SK-N-SH (cell line): ENCODE results near the gene CFAP221. TPM values are rescaled to one million over a fixed set of nuclear protein-coding genes. Genes with fewer than 3 reads are reported as not detected.

Experiments used
- CTCF ChIA-PET: fragments of 300-600, 350-600 bp; formaldehyde crosslinking; extraction: SDS; loops from one replicate; lab custom pipeline; 2021; lab: Yijun Ruan, JAX
- POLR2A ChIA-PET: fragments of 350-600 bp; sonication (Branson Sonifier 250); formaldehyde crosslinking; extraction: SDS; loops from one replicate; lab custom pipeline; 2020; ENCODE audit warnings: antibody characterized with exemption, inconsistent platforms; lab: Yijun Ruan, JAX
- DNase-seq: peaks from one replicate; pipeline ENCODE4 v3.0.0; 2012
- H2AFZ ChIP-seq: fragments of 200-600 bp; sonication (generic); 2 replicates; pipeline ENCODE4 v1.8.1; 2016; ENCODE audit warnings: antibody characterized with exemption, mild to moderate bottlenecking, low read depth
- H3F3A ChIP-seq: fragments of 200-600 bp; sonication (generic); replicated peaks from 2 replicates; pipeline ENCODE3; 2016; ENCODE audit warnings: antibody characterized with exemption, mild to moderate bottlenecking; ENCODE audit not compliant: insufficient read depth
- H3K27ac ChIP-seq, 2 experiments: fragments of 200-500 bp in 1 of 2; fragments of 200-600 bp in 1 of 2; sonication (Bioruptor generic) in 1 of 2; sonication (generic), shearing (Covaris generic) in 1 of 2; 2 replicates each; pipeline versions ENCODE4 v1.5.1 to v1.6.1; 2014 to 2016; ENCODE audit warnings: low read depth in 2 of 2, inconsistent platforms in 1 of 2, low read length in 1 of 2, mild to moderate bottlenecking in 1 of 2, mixed read lengths in 1 of 2
- H3K27me3 ChIP-seq: fragments of 200-600 bp; sonication (generic), shearing (Covaris generic); 2 replicates; pipeline ENCODE4 v1.6.1; 2016; ENCODE audit warnings: mixed run types; ENCODE audit not compliant: insufficient read depth
- H3K36me3 ChIP-seq, 2 experiments: fragments of 200-500 bp in 1 of 2; fragments of 200-600 bp in 1 of 2; sonication (Bioruptor generic) in 1 of 2; sonication (generic) in 1 of 2; replicated peaks in 1 of 2; 2 replicates each; pipeline versions ENCODE3 to v1.5.1; 2014 to 2016; ENCODE audit warnings: low read length in 1 of 2, mild to moderate bottlenecking in 1 of 2; ENCODE audit not compliant: insufficient read depth in 2 of 2, control insufficient read depth in 1 of 2
- H3K4me1 ChIP-seq, 2 experiments: fragments of 200-500 bp in 1 of 2; fragments of 200-600 bp in 1 of 2; sonication (Bioruptor generic) in 1 of 2; sonication (generic), shearing (Covaris generic) in 1 of 2; 2 replicates each; pipeline versions ENCODE4 v1.5.1 to v1.6.1; 2014 to 2016; ENCODE audit warnings: low read depth in 1 of 2, low read length in 1 of 2, mixed run types in 1 of 2; ENCODE audit not compliant: insufficient read depth in 2 of 2, control insufficient read depth in 1 of 2
- H3K4me2 ChIP-seq: fragments of 200-600 bp; sonication (generic), shearing (Covaris generic); 2 replicates; pipeline ENCODE4 v1.6.1; 2017; ENCODE audit warnings: mixed run types
- H3K4me3 ChIP-seq, 2 experiments: fragments of 200-500 bp in 1 of 2; fragments of 200-600 bp in 1 of 2; sonication (Bioruptor generic) in 1 of 2; sonication (generic), shearing (Covaris generic) in 1 of 2; 2 replicates each; pipeline versions ENCODE4 v1.5.1 to v1.8.1; 2014 to 2016; ENCODE audit warnings: low read depth in 2 of 2, inconsistent platforms in 1 of 2, low read length in 1 of 2, mild to moderate bottlenecking in 1 of 2, mixed read lengths in 1 of 2, moderate library complexity in 1 of 2
- H3K79me2 ChIP-seq: fragments of 200-600 bp; sonication (generic); 2 replicates; pipeline ENCODE4 v1.8.1; 2017; ENCODE audit warnings: mild to moderate bottlenecking; ENCODE audit not compliant: insufficient read depth
- H3K9ac ChIP-seq: fragments of 200-600 bp; sonication (generic); 2 replicates; pipeline ENCODE4 v1.6.1; 2017; ENCODE audit warnings: mixed run types
- H3K9me2 ChIP-seq: fragments of 200-600 bp; sonication (generic); 2 replicates; pipeline ENCODE4 v1.6.1; 2017; ENCODE audit warnings: mixed run types
- H3K9me3 ChIP-seq: fragments of 200-600 bp; sonication (generic); 2 replicates; pipeline ENCODE4 v1.6.1; 2017; ENCODE audit warnings: mixed run types, mild to moderate bottlenecking, moderate library complexity
- H4K20me1 ChIP-seq: fragments of 200-600 bp; sonication (generic); 2 replicates; pipeline ENCODE4 v1.6.1; 2017; ENCODE audit warnings: mild to moderate bottlenecking, mixed run types; ENCODE audit not compliant: insufficient read depth
- CHD2 ChIP-seq: fragments of 150-350 bp; IDR thresholded peaks from 2 replicates; pipeline ENCODE4 v1.6.1; 2018; ENCODE audit warnings: low read length; ENCODE audit not compliant: partially characterized antibody
- IRF3 ChIP-seq: fragments of 150-350 bp; IDR thresholded peaks from 2 replicates; pipeline ENCODE4 v1.6.1; 2016; ENCODE audit warnings: mild to moderate bottlenecking, low read depth, low read length
- MXI1 ChIP-seq: IDR thresholded peaks from 2 replicates; pipeline ENCODE4 v1.6.1; 2012; ENCODE audit warnings: mild to moderate bottlenecking, low read depth, low read length, improper control_type of control experiment
- POLR2AphosphoS5 ChIP-seq: IDR thresholded peaks from 2 replicates; pipeline ENCODE4 v1.6.1; 2012; ENCODE audit warnings: low read depth, low read length
- TCF12 ChIP-seq: IDR thresholded peaks from 2 replicates; pipeline ENCODE4 v1.4.0; 2012
- TEAD4 ChIP-seq: IDR thresholded peaks from 2 replicates; pipeline ENCODE4 v1.4.0; 2012; ENCODE audit warnings: mild to moderate bottlenecking, borderline replicate concordance; ENCODE audit not compliant: insufficient read depth
- YY1 ChIP-seq: IDR thresholded peaks from 2 replicates; pipeline ENCODE4 v1.4.0; 2012; ENCODE audit warnings: low read depth, mild to moderate bottlenecking
- WGBS: methylation state at CpG from one replicate; pipeline ENCODE4 v1.1.6; 2017; ENCODE audit warnings: low lambda C conversion rate; 5-methylcytosine and 5-hydroxymethylcytosine counted together
- polyA plus RNA-seq, 3 experiments: library from polyadenylated mRNA; depleted of rRNA; stranded (reverse); fragments of >200 nt; gene quantifications; 2 replicates each; pipeline ENCODE4 v1.2.3, GENCODE V29; 2012
- TF ChIP-seq, protein P1 (sequence below): IDR thresholded peaks from 2 replicates; pipeline ENCODE4 v1.4.0; 2012; ENCODE audit warnings: low read depth, borderline replicate concordance

Gene CFAP221
- polyA plus RNA-seq, 1 of the 3 experiments (the other 2 are of a cell fraction): 0.12 TPM

DNA sequence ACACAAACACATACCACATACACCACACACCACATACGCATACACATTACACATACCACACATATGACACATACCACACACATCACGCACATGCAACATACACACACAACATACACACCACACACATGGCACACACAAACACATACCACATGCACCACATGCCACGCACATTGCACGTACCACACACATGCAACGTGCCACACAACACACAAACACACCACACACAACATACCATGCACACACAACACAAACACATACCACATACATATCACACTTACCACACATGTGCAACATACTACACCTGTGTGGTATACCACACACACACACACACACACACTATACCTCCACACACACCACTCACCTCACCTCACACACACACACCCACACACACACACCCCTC is 149.7 kb downstream of the CFAP221 start:
- no peaks in the 10 kb centered on the region for H4K20me1 ChIP-seq
- no peaks in the 10 kb centered on the region for H3K9me3 ChIP-seq
- H3K27me3 ChIP-seq: no peaks in the 10 kb centered on the region
- H3K4me3 ChIP-seq: no peak overlapping the region
- CTCF ChIA-PET: interaction anchor here (1.8 kb wide), 1 partner anchor 481 kb away, joined by 6 read pairs; no protein-coding TSS in a partner anchor
- no peak overlapping the region for H3K27ac ChIP-seq
- H3K36me3 ChIP-seq: no peaks in the 10 kb centered on the region
- no peaks in the 10 kb centered on the region for H3F3A ChIP-seq
- no peaks in the 10 kb centered on the region for H3K79me2 ChIP-seq
- 92% methylated on average over 5 of the region's 5 CpGs for WGBS
- no peak overlapping the region for H2AFZ ChIP-seq
- H3K9ac ChIP-seq: no peak overlapping the region
- H3K4me2 ChIP-seq: no peak overlapping the region
- H3K9me2 ChIP-seq: no peaks in the 10 kb centered on the region
- DNase-seq: no peak
- no peak for TF ChIP-seq POLR2AphosphoS5
- TF ChIP-seq TCF12: no peak
- POLR2A ChIA-PET: no interaction called here
- H3K4me1 ChIP-seq: peaks cover 5 to 6% of the 10 kb centered on the region in 2 experiments; a peak in 1 of 4 replicates

DNA sequence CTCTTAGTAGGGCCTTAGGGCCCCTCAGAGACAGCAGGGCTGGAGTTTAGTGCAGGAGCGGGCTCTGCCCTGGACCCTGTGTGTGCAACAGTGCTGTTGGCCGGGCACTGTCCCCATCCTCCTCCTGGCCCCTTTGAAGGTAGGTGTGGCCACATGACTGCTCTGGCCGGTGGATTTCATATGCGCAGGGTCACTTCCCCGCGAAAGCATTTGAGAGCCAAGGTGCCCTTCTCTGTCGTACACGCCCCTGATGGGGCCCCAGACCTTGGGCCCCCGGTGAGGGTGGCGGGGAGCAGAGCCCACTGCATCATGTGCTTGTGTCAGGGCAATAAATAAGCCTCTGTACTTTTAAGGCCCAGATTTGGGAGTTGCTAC is 150.2 kb downstream of the CFAP221 start:
- no peaks in the 10 kb centered on the region for H3K9me2 ChIP-seq
- 93% methylated on average over 9 of the region's 10 CpGs for WGBS
- H3K4me1 ChIP-seq: peaks cover 5 to 6% of the 10 kb centered on the region in 2 experiments; a peak in 1 of 4 replicates
- ChIA-PET POLR2A (no interaction called here), CTCF (interaction anchor here (0.7 to 1.8 kb wide), 2 partner anchors 132 to 481 kb away, joined by 4 to 6 read pairs; no protein-coding TSS in a partner anchor)
- no peaks in the 10 kb centered on the region for H3K9me3 ChIP-seq
- H3K27me3 ChIP-seq: no peaks in the 10 kb centered on the region
- H3K4me2 ChIP-seq: no peak overlapping the region
- no peaks in the 10 kb centered on the region for H4K20me1 ChIP-seq
- no peak overlapping the region for H3K9ac ChIP-seq
- TF ChIP-seq TEAD4 (no peak), IRF3 (no peak), MXI1 (no peak), YY1 (no peak)
- DNase-seq: no peak
- H2AFZ ChIP-seq: no peak overlapping the region
- H3K4me3 ChIP-seq: no peak overlapping the region
- H3K36me3 ChIP-seq: no peaks in the 10 kb centered on the region
- H3K27ac ChIP-seq: no peak overlapping the region
- H3F3A ChIP-seq: no peaks in the 10 kb centered on the region
- no peaks in the 10 kb centered on the region for H3K79me2 ChIP-seq

DNA sequence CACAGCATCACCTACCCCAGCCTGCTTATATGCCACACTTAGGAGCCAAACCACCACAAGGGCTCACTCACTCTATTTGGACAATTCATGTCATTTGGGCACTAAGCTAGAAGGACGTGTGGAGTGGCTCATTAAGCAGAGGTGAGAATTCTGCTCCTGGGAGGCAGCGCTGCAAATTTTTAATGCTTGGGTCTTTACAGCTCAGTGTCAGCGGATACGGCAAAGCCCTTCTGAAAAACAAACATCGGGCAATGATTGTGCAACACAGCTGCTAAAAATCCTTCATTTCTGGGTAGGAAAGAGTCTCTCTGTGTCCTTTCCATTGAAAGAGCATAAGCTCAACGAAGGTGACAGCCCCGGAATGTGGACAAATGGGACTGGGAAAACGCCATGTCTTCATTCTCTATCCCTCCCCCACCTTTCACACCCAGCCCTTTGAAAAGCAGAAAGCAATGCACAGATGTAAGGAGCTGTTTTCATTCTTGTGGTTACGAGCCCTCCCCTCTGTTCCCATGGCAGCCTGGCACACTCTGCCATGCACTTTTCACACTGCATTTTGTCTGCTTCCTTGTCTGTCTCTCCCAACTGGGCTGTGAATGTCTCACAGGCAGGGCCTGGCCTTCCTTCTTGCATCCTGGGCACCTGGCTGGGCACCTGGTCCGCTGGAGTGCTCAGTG is 150.7 kb downstream of the CFAP221 start:
- no peak for DNase-seq
- 71% methylated on average over 10 of the region's 10 CpGs for WGBS
- no peak overlapping the region for H3K9ac ChIP-seq

More for the DNA sequence above, 150.7 kb downstream of the CFAP221 start:
- no peaks in the 10 kb centered on the region for H3K79me2 ChIP-seq
- CTCF ChIA-PET: interaction anchor here (0.7 to 1.8 kb wide), 2 partner anchors 131 to 480 kb away, joined by 4 to 6 read pairs; no protein-coding TSS in a partner anchor
- no peak for TF ChIP-seq CHD2
- TF ChIP-seq, protein P1, sequence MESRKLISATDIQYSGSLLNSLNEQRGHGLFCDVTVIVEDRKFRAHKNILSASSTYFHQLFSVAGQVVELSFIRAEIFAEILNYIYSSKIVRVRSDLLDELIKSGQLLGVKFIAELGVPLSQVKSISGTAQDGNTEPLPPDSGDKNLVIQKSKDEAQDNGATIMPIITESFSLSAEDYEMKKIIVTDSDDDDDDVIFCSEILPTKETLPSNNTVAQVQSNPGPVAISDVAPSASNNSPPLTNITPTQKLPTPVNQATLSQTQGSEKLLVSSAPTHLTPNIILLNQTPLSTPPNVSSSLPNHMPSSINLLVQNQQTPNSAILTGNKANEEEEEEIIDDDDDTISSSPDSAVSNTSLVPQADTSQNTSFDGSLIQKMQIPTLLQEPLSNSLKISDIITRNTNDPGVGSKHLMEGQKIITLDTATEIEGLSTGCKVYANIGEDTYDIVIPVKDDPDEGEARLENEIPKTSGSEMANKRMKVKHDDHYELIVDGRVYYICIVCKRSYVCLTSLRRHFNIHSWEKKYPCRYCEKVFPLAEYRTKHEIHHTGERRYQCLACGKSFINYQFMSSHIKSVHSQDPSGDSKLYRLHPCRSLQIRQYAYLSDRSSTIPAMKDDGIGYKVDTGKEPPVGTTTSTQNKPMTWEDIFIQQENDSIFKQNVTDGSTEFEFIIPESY: no peak
- no peak overlapping the region for H2AFZ ChIP-seq
- no peaks in the 10 kb centered on the region for H3K9me3 ChIP-seq
- no peak overlapping the region for H3K4me3 ChIP-seq
- H3K4me2 ChIP-seq: no peak overlapping the region
- POLR2A ChIA-PET: no interaction called here
- H3F3A ChIP-seq: no peaks in the 10 kb centered on the region
- no peak overlapping the region for H3K27ac ChIP-seq
- H4K20me1 ChIP-seq: no peaks in the 10 kb centered on the region
- no peaks in the 10 kb centered on the region for H3K27me3 ChIP-seq
- peaks cover 5 to 6% of the 10 kb centered on the region in 2 experiments; a peak in 1 of 4 replicates for H3K4me1 ChIP-seq
- no peaks in the 10 kb centered on the region for H3K36me3 ChIP-seq
- H3K9me2 ChIP-seq: no peaks in the 10 kb centered on the region
